ENCODE data around the gene KCNN2.

KCNN2 gene

GRCh38 chr5:114415760-114416159 is 53.9 kb downstream of the KCNN2 start:
- TF ChIP-seq CTCF (conservative IDR thresholded peaks at IDR 0.05; ENCODE audit: control insufficient read depth, insufficient read depth, low read depth, low read length): no peak
- DNase-seq (ENCODE audit: low read depth): no peak
- no peak overlapping the region for H3K4me3 ChIP-seq (ENCODE audit: control insufficient read depth, low read depth, low read length)

- no peak for TF ChIP-seq CTCF (conservative IDR thresholded peaks at IDR 0.05; ENCODE audit: control insufficient read depth, insufficient read depth, low read depth, low read length)
- no peak overlapping the region for H3K4me3 ChIP-seq (ENCODE audit: control insufficient read depth, low read depth, low read length)
- no peak for DNase-seq (ENCODE audit: low read depth)
Observed at GRCh38 chr5:114416254-114416653, 54.4 kb downstream of the KCNN2 start.

- TF ChIP-seq CTCF (conservative IDR thresholded peaks at IDR 0.05; ENCODE audit: control insufficient read depth, insufficient read depth, low read depth, low read length): no peak
- DNase-seq (ENCODE audit: low read depth): no peak
- H3K4me3 ChIP-seq (ENCODE audit: control insufficient read depth, low read depth, low read length): no peak overlapping the region
Observed at GRCh38 chr5:114417519-114417918, 55.6 kb downstream of the KCNN2 start.

- H3K4me3 ChIP-seq (ENCODE audit: control insufficient read depth, low read depth, low read length): no peak overlapping the region
- TF ChIP-seq CTCF (conservative IDR thresholded peaks at IDR 0.05; ENCODE audit: control insufficient read depth, insufficient read depth, low read depth, low read length): no peak
- DNase-seq (ENCODE audit: low read depth): no peak
Observed at GRCh38 chr5:114418176-114419066, 56.6 kb downstream of the KCNN2 start.

GRCh38 chr5:114419067-114419388 is 57.2 kb downstream of the KCNN2 start:
- TF ChIP-seq CTCF (conservative IDR thresholded peaks at IDR 0.05; ENCODE audit: control insufficient read depth, insufficient read depth, low read depth, low read length): no peak
- H3K4me3 ChIP-seq (ENCODE audit: control insufficient read depth, low read depth, low read length): no peak overlapping the region
- DNase-seq (ENCODE audit: low read depth): no peak

- no peak overlapping the region for H3K4me3 ChIP-seq (ENCODE audit: control insufficient read depth, low read depth, low read length)
- peak; percentile 60 for DNase-seq (ENCODE audit: low read depth)
- TF ChIP-seq CTCF (conservative IDR thresholded peaks at IDR 0.05; ENCODE audit: control insufficient read depth, insufficient read depth, low read depth, low read length): no peak
Observed at GRCh38 chr5:114419959-114420358, 58.1 kb downstream of the KCNN2 start.

Data from fibroblast of mammary gland (primary cell).